NCI-H460 (cell line): Measurements from ENCODE around the gene CEP68. TPM values are rescaled to one million over a fixed set of nuclear protein-coding genes. Genes with fewer than 3 reads are reported as not detected.
A peak's percentile ranks its signal among the peaks of the same experiment; 100 is the strongest.
"Not testable (repeated sequence)": the region's sequence is repeated elsewhere in the genome, so short reads cannot be mapped to it uniquely, and the experiment has no call there.

Experiments used
- DNase-seq: peaks from one replicate; pipeline ENCODE4 v3.0.0-alpha.2; 2016; ENCODE audit warnings: low read depth; ENCODE audit errors: extremely low read depth
- total RNA-seq: library from RNA; depleted of rRNA; stranded (reverse); fragments of >200 nt; shearing (Covaris generic); gene quantifications from 2 replicates; pipeline ENCODE4 v1.2.3, GENCODE V29; 2014; rRNA removed

CEP68 gene
- total RNA-seq, 1 experiment from 2014 or later: 8.0 TPM

GRCh38 chr2:65125457-65125856 is 69.2 kb downstream of the CEP68 start:
- DNase-seq: not testable (repeated sequence)

- DNase-seq: peak; percentile 22
These were observed 72.3 kb downstream of the CEP68 start for GRCh38 chr2:65128297-65129190.

GRCh38 chr2:65129286-65129825 is 73.1 kb downstream of the CEP68 start:
- no peak for DNase-seq

- DNase-seq: peak; percentile 99
These were observed 73.8 kb downstream of the CEP68 start, which contains the start of gene RAB1A for GRCh38 chr2:65129826-65130663. Gene RAB1A, minus strand, starts transcription at chr2:65130106. Its CDS starts 191 bp downstream, at chr2:65129915.

- DNase-seq: no peak
These were observed 74.5 kb downstream of the CEP68 start for GRCh38 chr2:65130664-65131175.

GRCh38 chr2:65132930-65133329 is 76.7 kb downstream of the CEP68 start:
- DNase-seq: not testable (repeated sequence)

- no peak for DNase-seq
These were observed 77.4 kb downstream of the CEP68 start for GRCh38 chr2:65133626-65134025.

- no peak for DNase-seq
These were observed 77.9 kb downstream of the CEP68 start for GRCh38 chr2:65134158-65134557.

GRCh38 chr2:65136253-65136652 is 80.0 kb downstream of the CEP68 start:
- no peak for DNase-seq

Other genes with a start within 250 kb of the CEP68 start
- 42.2 and 45.0 TPM in 2 replicates for gene SLC1A4, start 67.0 kb upstream of the CEP68 start, total RNA-seq
- gene RAB1A, start 73.7 kb downstream of the CEP68 start, total RNA-seq: 139 and 160 TPM in 2 replicates
- 64.0 and 79.7 TPM in 2 replicates for gene ACTR2, start 171.4 kb downstream of the CEP68 start, total RNA-seq